Posterior vena cava (tissue), 2 donors: ENCODE results near the gene NUP160. TPM values are rescaled to one million over a fixed set of nuclear protein-coding genes. Genes with fewer than 3 reads are reported as not detected.
"Not testable (repeated sequence)": the region's sequence is repeated elsewhere in the genome, so short reads cannot be mapped to it uniquely, and the experiment has no call there.

Experiments
- DNase-seq: peaks from one replicate; pipeline ENCODE4 v3.0.0-alpha.2; 2020; ENCODE audit warnings: low spot score
- intact Hi-C, 2 donors: fragments of 100-400 bp; cut with DNase I; formaldehyde crosslinking; loops; one replicate each; pipeline versions ENCODE4 v1.14.1 to v1.14.2; 2022 to 2023
- total RNA-seq, 2 donors: library from RNA; stranded (reverse); fragmentation: NEBNext Ultra II Directional; extraction: Animal tissue kit (Norgen Biotek cat#: 25700); gene quantifications; one replicate each; pipeline ENCODE4 v1.2.1, GENCODE V29; 2021
- donor health status: DM: yes; HTN: yes; CAD: no.
- donor health status: DM: yes; HTN: yes; CAD: no.

The NUP160 gene
- total RNA-seq, 2 donors from 2014 or later = 24.6 to 28.2 TPM

DNA sequence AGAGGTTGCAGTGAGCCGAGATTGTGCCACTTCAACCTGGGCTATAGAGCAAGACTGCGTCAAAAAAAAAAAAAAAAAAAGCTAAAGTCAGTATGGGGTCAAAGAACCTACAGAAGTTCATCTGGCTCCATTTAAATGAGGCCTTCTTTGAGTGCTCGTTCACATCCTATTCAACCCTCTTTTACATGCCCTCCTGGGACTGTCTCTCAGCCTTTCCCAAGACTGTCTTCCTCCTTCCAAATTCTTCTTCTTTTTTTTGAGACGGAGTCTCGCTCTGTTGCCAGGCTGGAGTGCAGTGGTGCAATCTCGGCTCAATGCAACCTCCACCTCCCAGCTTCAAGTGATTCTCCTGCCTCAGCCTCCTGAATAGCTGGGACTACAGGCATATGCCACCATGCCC lies 18.7 kb upstream of the NUP160 start:
- intact Hi-C loops, DNase-seq: not testable (repeated sequence)

DNA sequence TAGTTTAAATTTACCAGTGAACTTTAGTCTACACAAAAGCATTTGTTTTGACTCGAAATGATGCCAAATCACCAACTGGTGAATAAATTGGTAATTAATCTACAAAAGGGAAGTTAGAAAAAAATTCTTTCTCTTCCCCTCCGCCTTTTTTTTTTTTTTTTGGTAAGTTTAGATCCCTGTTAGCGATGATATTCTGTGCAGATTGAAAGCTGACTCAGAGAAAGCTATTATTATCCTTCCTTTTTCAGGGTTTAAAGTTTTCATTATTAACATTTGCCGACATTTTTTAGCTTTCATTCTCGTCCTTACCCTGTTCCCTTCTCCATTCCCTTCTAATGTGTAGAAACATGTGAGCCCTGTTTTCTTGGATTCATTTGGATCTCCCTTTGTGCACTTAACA lies 16.8 kb upstream of the NUP160 start:
- no peak for DNase-seq
- intact Hi-C loops = no loop called here

DNA sequence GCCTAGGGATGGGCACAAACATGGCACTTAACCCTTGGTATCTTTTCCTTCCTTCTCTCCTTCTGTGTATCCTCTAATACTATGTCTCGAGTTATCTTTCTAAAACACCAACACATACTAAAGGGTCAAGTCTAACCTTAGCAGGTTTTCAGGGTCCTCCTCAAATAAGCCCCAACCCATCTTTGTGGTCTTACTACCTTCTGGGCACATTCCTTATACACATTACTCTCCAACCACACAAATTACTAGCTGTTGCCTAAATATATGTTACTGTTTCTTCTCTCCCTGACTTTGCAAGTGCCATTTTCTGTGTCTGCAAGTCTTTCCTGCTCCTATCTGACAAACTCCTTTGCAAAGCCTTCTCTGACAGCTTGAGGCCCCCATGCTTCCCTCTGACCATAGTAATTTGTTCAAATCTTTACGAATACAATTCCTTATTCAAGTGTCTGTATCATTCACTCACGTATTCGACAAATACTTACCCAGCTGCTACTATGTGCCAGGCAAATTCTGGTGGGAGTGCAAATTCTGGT lies 15.8 kb upstream of the NUP160 start:
- no peak for DNase-seq
- intact Hi-C loops = no loop called here

DNA sequence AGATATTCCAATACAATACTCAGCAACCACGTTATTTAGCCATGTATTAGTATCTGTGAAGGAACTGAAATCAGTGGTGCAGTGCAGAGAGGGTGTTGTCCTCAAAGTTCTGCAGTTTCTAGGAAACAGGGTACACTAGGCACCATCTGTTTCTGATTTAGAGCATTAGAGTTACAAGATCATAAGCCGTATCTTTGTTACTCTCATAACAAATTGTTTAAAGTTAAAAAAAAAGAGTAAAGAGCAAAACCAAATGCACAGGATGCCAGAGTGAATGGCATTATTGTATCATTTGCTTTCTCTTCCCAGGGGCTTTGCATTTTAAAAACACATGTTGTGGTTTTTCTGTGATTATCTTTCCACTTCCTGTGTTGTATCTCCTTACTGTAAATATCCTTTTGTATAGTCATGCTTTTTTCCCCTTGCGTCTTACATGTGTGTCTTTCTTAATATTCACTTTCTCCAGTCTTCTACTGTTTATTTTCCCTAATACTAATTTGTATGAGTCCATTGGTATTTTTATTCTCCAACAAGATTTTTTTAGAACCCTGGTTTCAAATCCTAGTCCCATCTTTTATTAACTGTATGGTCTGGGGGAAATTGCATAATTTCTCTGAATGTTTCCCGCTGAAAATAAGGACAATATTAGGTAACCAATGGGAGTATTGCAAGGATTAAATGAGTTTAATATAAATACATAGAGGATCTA lies 15.2 kb upstream of the NUP160 start:
- DNase-seq = no peak
- intact Hi-C loops = no loop called here

DNA sequence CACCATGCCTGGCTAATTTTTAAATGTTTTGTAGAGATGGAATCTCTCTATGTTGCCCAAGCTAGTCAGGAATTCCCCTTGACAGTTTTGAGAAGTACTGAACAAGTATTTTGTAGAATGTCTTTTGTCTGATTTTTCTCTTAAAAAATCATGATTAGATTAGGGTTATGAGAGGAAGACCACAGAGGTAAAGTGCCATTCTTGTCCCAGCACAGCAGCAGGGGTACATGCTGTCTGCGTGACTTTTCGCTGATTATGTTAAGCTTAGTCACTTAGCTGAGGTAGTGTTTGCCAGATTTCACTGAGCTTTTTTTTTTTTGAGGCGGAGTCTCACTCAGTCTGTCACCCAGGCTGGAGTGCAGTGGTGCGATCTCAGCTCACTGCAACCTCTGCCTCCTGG lies 13.6 kb upstream of the NUP160 start:
- DNase-seq = no peak
- intact Hi-C loops = no loop called here

DNA sequence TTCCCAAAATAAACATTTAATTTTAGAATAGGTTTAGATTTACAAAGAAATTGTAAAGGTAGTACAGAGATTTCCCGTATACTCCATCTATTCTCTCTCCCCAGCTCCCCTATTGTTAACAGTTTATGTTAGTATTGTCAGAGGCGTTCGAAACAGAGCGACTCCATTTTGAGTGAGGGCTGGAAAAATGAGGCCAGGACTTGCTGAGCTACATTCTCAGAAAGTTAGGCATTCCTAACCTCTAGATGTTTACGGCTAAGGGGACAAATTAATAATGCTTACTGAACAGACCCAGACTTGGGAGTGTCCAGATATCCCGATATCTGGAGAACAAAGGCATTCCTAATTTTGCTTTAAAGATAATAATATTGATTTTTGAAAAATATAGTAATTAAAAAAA lies 12.4 kb upstream of the NUP160 start:
- no peak for DNase-seq
- intact Hi-C loops = no loop called here

DNA sequence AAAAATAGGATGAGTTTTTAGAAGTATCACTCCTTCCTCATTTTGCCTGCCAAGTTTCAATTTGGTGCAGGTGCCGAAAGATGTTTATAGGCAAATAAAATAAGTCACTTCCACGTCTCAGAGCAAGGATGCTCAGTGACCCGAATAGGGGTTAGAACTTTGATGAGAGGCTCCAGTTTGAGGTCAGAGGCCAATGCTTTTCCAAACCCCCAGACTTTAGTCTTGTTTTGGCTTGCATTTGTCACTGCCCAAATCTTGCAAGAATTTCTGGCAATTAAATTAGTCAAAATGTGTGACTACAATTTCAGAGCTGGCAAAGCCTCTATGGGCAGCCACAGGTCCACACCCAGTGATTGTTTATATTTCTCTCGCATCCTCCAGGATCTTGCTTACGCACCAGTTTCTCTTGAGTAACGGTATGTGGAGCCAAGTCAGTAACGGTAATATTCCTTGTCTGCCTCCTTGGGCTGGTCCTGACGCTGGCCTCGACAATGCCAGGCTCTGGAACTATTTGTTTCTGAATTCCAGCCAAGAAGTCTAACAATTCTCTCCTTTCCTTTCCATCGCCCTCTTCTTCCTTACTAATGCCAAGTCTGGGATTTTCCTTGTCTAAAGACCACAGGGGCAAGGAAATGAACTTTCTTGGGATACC lies 9.9 kb upstream of the NUP160 start:
- intact Hi-C loops = no loop called here
- no peak for DNase-seq

DNA sequence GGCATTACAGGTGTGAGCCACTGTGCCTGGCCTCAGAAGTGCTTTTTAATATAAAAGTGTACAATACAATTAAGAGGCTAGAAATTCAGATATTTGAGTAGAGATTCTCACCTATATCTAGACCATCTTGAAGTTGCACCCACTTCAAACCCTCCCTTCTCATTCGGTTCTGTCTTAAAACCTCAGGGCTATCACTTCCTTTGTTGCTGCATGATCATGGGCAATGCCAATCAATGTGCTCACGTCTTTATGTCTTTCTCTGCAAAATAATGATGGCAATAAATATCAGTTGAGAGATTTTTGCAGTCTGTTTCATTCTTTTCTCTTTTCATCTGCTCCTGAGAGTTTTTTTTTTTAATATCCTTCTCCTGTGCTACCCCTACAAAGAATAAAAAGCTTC lies 9.3 kb upstream of the NUP160 start:
- intact Hi-C loops = no loop called here
- DNase-seq = no peak

DNA sequence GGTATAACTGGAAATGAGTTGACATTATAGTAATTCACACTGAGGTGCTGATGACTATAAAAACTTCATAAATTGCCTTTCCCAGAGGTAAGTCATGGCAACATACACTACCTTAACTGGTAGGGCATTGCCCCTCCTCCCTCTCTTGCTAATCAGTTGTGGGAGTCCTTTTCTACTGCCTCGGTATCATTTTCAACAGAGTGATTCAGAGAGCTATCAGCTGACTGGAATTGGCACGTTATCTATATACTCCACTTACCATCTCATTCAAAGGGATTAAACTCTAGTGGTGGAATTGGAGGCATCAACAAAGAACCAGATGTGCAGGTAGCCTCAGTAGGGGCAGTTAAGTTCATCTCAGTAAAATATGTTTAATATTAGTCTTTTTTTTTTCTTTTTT lies 8.0 kb upstream of the NUP160 start:
- intact Hi-C loops = no loop called here
- no peak for DNase-seq

DNA sequence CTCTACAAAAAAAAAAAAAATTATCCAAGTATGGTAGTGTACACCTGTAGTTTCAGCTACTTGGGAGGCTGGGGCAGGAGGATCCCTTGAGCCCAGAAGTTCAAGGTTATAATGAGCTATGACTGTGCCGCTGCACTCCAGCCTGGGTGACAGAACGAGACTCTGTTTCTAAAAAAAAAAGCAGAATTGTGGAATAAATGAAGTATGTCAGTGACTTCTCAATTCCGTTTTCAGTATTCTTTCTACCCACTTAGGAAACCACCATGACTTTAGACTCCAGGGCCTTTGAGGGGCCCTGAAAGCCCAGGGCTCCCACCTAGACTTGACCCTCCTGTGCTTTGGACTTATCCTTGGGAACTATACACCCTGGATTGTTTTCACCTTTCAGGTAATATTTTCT lies 6.5 kb upstream of the NUP160 start:
- intact Hi-C loops = no loop called here
- no peak for DNase-seq

DNA sequence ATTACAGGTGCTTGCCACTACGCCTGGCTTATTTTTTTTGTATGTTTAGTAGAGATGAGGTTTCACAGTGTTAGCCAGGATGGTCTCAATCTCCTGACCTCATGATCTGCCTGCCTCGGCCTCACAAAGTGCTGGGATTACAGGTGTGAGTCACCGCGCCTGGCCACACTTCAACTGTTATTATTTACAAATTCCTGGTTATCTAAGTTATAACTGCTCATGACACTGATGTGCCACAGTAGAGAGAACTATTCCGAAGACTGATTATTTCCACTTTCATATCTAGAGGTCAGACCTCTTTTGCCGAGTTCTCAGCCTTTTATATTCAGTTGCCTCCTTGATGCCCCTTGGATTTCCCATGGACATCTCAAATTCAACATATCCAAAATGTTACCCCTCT lies 3.9 kb upstream of the NUP160 start:
- DNase-seq = no peak
- intact Hi-C loops = loop anchor here in 1 of 2 donors (2.0 kb wide), 1 partner anchor 75 kb away; no protein-coding TSS in a partner anchor

DNA sequence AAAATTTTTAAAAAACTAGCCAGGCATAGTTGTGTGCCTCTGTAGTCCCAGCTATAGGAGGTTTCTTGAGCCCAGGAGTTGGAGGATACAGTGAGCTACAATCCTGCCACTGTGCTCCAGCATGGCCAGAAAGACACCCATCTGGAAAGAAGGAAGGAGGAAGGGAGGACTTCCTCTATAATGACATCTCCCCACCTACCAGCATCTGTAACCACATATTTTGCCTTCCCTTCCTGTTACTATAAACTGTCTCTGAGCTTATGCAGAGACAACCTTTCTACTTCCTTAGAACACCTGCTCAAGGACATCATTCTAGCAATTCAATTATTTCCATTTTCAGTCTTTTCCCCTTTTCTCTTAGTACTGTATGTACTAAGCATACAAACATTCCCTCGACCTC lies 2.2 kb upstream of the NUP160 start:
- intact Hi-C loops = no loop called here

DNA sequence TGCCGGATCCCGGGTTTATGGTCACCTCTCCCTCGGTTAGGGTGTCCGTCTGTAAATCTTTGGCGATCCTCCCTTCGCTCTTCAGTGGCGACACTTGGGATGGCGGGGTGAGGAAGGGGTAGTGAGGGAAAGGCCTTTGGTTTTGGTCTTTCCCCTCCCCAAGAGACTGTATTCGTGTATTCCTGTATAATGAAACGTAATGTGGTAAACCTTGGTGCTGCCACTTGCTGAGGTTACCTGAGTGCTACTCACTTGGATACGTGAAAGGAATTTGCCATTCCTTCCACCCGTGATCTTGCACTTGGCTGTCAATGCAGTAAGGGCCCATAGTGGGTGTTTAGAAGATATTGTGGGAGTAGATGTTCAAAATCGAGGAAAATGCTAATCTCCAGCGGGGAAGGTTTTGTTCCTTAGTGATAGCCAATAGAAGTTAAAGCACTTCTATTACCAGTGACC lies 578 bp upstream of the NUP160 start:
- DNase-seq = no peak
- intact Hi-C loops = no loop called here

More for the DNA sequence above, 2.2 kb upstream of the NUP160 start:
- no peak for DNase-seq

DNA sequence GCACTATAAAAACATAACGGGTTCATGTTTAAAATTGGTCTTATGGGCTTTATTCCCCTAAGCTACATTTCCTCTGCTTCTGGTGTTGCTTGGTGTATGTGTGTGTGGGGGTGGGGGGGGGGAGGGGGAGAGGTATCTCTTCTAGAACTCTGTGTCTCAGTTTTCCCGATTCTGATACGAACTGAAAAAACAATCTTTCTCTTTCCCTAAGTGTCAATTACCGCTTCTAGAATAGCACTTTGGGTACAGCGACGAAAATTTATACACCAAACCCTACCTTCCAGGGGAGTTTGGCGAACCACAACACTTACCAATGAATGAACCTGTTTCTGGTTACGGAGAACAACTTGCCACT lies 636 bp downstream of the NUP160 start:
- DNase-seq = no peak
- intact Hi-C loops = no loop called here

DNA sequence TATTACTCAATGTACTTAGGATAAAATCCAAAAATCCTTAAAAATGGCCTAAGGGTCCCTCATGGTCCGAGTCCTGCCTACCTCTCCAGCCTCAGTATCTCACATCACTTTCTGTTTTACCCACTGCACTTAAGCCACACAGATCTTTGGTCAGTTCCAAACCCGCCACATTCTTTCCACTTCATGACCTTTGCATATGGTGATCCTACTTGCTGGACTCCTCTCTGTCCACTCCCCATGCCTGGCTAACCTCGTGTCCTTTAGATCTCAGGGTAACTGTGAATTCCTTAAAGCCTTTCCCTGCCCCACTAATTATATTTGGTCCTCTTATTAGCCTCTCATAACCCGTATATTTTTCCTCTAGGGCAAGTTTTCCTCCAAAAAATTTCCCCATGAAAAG lies 1.2 kb downstream of the NUP160 start:
- intact Hi-C loops = no loop called here

DNA sequence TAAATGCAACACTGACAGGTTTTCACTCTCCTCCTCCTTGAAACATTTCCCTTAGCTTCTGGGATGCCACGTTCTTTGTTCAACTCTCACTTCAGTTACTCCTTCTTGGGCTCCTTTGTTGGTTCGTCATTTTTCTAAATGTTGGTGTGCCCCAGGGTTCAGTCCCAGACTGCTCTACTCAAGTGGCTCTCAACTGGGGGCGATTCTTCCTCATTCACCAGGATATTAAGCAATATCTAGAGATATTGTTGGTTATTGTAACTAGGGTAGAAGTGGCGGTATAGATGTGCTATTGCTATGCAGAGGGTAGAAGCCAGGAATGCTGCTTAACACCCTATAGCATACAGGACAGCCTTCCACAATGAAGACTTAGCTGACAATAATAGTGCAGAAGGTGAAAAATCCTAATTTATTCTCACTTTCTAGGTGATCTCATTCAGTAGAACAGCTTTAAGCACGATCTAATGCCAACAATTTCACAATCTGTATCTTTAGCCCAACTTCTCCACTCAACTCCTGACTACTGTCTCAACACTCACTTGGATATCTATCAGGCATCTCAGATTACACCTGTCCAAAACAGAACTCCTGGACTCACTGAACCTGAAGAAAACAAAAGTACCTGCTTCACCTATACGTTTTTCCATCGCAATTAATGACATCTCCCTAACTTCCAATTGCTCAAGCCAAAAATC lies 4.6 kb downstream of the NUP160 start:
- DNase-seq = no peak
- intact Hi-C loops = no loop called here

More for the DNA sequence above, 1.2 kb downstream of the NUP160 start:
- DNase-seq = no peak

DNA sequence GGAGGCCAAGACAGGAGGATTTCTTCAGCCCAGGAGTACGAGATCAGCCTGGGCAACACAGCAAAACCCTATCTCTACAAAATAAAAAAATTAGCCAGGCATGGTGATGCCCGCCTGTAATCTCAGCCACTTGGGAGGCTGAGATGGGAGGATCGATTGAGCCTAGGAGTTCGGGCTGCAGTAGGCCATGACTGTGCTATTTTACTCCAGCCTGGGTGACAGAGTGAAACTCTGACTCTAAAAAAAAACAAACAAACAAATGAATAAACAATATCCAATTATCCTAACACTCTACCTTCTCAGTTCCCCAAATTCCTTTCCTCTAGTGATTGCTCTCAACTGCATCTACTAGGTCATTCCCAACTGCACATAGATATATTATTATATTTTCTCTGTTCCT lies 5.4 kb downstream of the NUP160 start:
- no peak for DNase-seq
- intact Hi-C loops = no loop called here

DNA sequence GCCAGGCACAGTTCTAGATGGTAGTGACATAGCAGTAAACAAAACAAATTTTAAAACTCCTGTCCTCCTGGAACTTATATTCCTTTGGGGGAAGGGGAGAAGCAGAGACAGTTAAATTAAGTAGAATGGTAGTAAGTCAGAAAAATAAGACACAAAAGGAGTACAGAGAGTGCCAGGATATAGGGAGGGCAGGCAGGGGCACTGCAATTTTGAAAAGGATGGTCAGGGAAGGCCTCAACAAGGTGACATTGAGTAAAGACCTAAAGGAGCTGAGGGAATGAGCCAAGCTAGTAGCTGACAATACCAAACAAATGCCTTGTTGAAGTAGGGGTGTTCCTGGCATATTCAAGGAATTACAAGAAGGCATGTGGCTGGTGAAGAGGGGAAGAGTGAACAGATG lies 10.2 kb downstream of the NUP160 start:
- no peak for DNase-seq
- intact Hi-C loops = no loop called here

DNA sequence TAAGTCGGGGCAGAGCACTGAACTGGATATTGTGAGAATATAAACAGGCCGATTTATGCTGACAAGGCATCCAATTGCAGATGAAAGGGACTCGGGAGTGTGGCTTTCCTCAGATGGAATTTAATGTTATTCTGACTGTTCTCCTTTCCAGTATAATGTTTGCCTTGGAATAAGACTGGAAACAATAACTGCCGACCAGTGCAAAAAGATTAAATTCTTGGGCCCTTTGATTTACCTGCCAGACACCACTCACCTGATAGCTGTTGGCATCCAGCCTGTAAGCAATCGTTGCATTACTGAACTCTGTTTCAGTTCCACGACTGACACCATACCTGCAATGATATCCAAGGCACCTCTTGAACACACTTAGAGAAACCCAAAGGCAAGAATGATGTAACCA lies 10.9 kb downstream of the NUP160 start:
- no peak for DNase-seq
- intact Hi-C loops = no loop called here

DNA sequence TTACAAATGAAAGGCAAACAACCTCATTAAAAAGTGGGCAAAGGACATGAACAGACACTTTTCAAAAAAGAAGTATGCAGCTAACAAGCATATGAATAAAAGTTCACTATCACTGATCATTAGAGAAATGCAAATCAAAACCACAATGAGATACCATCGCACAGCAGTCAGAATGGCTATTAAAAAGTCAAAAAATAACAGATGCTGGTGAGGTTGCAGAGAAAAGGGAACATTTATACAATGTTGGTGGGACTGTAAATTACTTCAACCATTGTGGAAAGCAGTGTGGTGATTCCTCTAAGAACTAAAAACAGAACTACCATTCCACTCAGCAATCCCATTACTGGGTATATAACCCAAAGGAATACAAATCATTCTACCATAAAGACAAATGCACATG lies 18.1 kb downstream of the NUP160 start:
- DNase-seq, intact Hi-C loops: not testable (repeated sequence)
